ENCODE measurements around the gene ZNF747. TPM values are rescaled to one million over a fixed set of nuclear protein-coding genes. Genes with fewer than 3 reads are reported as not detected.

ZNF747 gene
- total RNA-seq, 2 donors from 2014 or later: 15.5 to 17.1 TPM

DNA sequence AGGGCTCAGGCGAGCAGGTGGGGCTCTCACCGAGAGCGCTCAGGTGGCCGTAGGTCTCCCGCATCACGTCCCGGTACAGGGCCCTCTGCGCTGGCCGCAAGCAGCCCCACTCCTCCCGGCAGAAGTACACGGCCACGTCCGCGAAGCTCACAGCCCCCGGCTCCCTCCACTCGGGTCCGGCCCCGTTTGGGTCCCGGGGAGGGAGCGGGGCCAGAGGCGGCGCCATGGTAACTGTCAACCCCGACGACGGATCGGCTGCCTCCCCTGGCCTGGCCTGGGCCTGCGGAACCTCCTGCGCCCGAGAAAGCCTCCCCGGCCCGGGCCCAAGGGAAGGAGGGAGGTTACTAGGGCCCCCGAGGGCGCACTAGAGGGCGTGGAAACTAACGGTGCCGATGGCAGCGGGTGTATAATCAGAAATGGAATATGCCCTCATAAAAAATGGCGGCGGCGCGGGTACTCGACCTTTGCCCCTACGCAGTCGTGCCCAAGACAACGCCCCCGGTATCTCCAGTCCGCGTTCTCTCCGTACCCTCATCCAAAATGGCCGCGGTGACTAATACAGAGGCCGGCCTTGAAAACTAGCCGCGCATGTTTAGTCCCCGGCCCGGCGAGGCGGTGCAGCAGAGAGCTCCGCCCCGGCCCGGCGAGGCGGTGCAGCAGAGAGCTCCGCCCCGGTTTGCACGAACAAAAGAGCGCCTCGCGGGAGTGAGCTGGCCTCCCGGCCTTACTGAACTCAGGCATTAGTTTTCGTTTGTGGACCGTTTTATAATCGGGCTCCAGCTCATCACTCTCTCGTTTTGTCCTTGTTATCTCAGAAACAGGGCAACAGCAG, 23.5 kb upstream of the ZNF747 start, which contains the start of gene ZNF764:
TSS of gene ZNF764 (minus strand) at position 418 of the 832 bp plus-strand sequence. CDS start at position 226, 192 bp downstream.
- Histone ChIP-seq H3K27me3 (ENCODE audit: control insufficient read depth, insufficient read depth, low read length, poor library complexity, severe bottlenecking) (no peaks in the 10 kb centered on the region), H3K9ac (ENCODE audit: extremely low read depth, low read length, poor library complexity, severe bottlenecking) (peak within 1 kb of the TSS; percentile 86), H3K4me1 (ENCODE audit: control insufficient read depth, insufficient read depth, low read length) (peaks cover 8% of the 10 kb centered on the region), H3K27ac (ENCODE audit: low read depth, low read length) (peak within 1 kb of the TSS; percentile 94), H3K4me3 (ENCODE audit: low read length) (peak within 1 kb of the TSS; percentile 87), H3K9me3 (ENCODE audit: control insufficient read depth, low read length) (no peaks in the 10 kb centered on the region), H3K36me3 (ENCODE audit: control insufficient read depth, insufficient read depth, low read length) (peaks cover 27% of the 10 kb centered on the region)
- WGBS, 2 experiments (ENCODE audit: insufficient coverage in 1 of 2, insufficient read length in 1 of 2): 2 to 3% methylated on average over 33 to 74 of the region's 74 CpGs
- TF ChIP-seq, protein P1, sequence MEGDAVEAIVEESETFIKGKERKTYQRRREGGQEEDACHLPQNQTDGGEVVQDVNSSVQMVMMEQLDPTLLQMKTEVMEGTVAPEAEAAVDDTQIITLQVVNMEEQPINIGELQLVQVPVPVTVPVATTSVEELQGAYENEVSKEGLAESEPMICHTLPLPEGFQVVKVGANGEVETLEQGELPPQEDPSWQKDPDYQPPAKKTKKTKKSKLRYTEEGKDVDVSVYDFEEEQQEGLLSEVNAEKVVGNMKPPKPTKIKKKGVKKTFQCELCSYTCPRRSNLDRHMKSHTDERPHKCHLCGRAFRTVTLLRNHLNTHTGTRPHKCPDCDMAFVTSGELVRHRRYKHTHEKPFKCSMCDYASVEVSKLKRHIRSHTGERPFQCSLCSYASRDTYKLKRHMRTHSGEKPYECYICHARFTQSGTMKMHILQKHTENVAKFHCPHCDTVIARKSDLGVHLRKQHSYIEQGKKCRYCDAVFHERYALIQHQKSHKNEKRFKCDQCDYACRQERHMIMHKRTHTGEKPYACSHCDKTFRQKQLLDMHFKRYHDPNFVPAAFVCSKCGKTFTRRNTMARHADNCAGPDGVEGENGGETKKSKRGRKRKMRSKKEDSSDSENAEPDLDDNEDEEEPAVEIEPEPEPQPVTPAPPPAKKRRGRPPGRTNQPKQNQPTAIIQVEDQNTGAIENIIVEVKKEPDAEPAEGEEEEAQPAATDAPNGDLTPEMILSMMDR (conservative IDR thresholded peaks at IDR 0.05): no peak
- peaks cover 25% of the 10 kb centered on the region for H3K36me3 Mint-ChIP-seq (ENCODE audit: low read depth)
- peak within 1 kb of the TSS; percentile 74 for H3K4me3 Mint-ChIP-seq
- peak; percentile 99 for DNase-seq
- H3K9me3 Mint-ChIP-seq: no peaks in the 10 kb centered on the region
- H3K4me1 Mint-ChIP-seq: peaks cover 12% of the 10 kb centered on the region
- peaks cover 14% of the 10 kb centered on the region for H3K27me3 Mint-ChIP-seq (ENCODE audit: insufficient read depth)
- peak within 1 kb of the TSS; percentile 90 for H3K27ac Mint-ChIP-seq

DNA sequence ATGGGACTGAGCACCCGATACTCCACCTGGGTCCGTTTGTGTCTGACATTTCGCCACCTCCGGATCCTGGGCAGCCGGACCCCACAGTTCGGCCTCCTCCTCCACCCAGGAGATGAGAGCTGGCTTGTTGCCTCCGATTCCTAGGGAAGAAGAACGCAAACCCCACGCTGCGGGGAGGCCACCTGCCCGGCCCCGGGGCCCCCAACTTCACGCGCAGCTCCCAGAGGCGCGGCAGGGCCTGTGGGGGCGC, 23.0 kb upstream of the ZNF747 start:
- H3K9me3 ChIP-seq (ENCODE audit: control insufficient read depth, low read length): no peaks in the 10 kb centered on the region
- peaks cover 10% of the 10 kb centered on the region for H3K4me1 ChIP-seq (ENCODE audit: control insufficient read depth, insufficient read depth, low read length)
- Mint-ChIP-seq H3K4me3 (peak overlapping the region; percentile 74), H3K27ac (peak overlapping the region; percentile 79), H3K9me3 (no peaks in the 10 kb centered on the region), H3K4me1 (peaks cover 15% of the 10 kb centered on the region), H3K36me3 (ENCODE audit: low read depth) (peaks cover 29% of the 10 kb centered on the region), H3K27me3 (ENCODE audit: insufficient read depth) (peaks cover 11% of the 10 kb centered on the region)
- WGBS, 2 experiments (ENCODE audit: insufficient coverage in 1 of 2, insufficient read length in 1 of 2): 0 to 4% methylated on average over 1 to 17 of the region's 17 CpGs
- H3K36me3 ChIP-seq (ENCODE audit: control insufficient read depth, insufficient read depth, low read length): peaks cover 32% of the 10 kb centered on the region
- peak overlapping the region; percentile 94 for H3K27ac ChIP-seq (ENCODE audit: low read depth, low read length)
- H3K27me3 ChIP-seq (ENCODE audit: control insufficient read depth, insufficient read depth, low read length, poor library complexity, severe bottlenecking): no peaks in the 10 kb centered on the region
- peak overlapping the region; percentile 86 for H3K9ac ChIP-seq (ENCODE audit: extremely low read depth, low read length, poor library complexity, severe bottlenecking)
- TF ChIP-seq, protein P1 (conservative IDR thresholded peaks at IDR 0.05): peak; percentile 29
- peak overlapping the region; percentile 87 for H3K4me3 ChIP-seq (ENCODE audit: low read length)
- DNase-seq: no peak

DNA sequence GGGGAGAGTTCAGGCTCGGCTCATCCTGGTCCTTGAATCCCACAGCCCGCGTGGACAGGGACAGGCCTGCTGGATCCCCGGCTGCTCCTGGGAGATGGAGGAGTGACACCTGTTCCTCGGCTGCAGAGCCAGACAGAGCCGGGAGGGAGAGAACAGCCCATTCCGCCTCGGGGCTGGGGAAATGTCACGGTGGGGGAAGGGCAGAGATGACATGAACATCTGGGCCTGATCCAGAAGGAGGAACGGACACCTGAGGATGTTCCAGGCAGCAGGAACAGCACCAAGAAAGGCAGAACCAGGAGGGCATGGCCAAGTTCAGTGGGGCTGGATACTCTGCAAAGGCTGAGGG, 21.4 kb upstream of the ZNF747 start:
- H3K4me3 ChIP-seq (ENCODE audit: low read length): no peak overlapping the region
- peaks cover 18% of the 10 kb centered on the region for H3K4me1 Mint-ChIP-seq
- H3K9me3 ChIP-seq (ENCODE audit: control insufficient read depth, low read length): no peaks in the 10 kb centered on the region
- TF ChIP-seq, protein P1 (conservative IDR thresholded peaks at IDR 0.05): no peak
- H3K4me1 ChIP-seq (ENCODE audit: control insufficient read depth, insufficient read depth, low read length): peaks cover 10% of the 10 kb centered on the region
- H3K36me3 ChIP-seq (ENCODE audit: control insufficient read depth, insufficient read depth, low read length): peaks cover 33% of the 10 kb centered on the region
- H3K9ac ChIP-seq (ENCODE audit: extremely low read depth, low read length, poor library complexity, severe bottlenecking): no peak overlapping the region
- WGBS, 2 experiments (ENCODE audit: insufficient coverage in 1 of 2, insufficient read length in 1 of 2): 90 to 94% methylated on average over 4 to 10 of the region's 10 CpGs
- no peak overlapping the region for H3K27ac ChIP-seq (ENCODE audit: low read depth, low read length)
- H3K27me3 Mint-ChIP-seq (ENCODE audit: insufficient read depth): peaks cover 2% of the 10 kb centered on the region
- peak overlapping the region; percentile 74 for H3K4me3 Mint-ChIP-seq
- H3K27ac Mint-ChIP-seq: peak overlapping the region; percentile 72
- H3K36me3 Mint-ChIP-seq (ENCODE audit: low read depth): peaks cover 35% of the 10 kb centered on the region
- no peaks in the 10 kb centered on the region for H3K9me3 Mint-ChIP-seq
- H3K27me3 ChIP-seq (ENCODE audit: control insufficient read depth, insufficient read depth, low read length, poor library complexity, severe bottlenecking): no peaks in the 10 kb centered on the region
- no peak for DNase-seq

All from endodermal cell (in vitro differentiated cells).